HepG2 (cell line): Measurements from ENCODE around the gene ARMH3. TPM values are rescaled to one million over a fixed set of nuclear protein-coding genes. Genes with fewer than 3 reads are reported as not detected.

ENCODE experiments used
- ATAC-seq: fragments of 200-7000 bp; cut with Tn5 transposase; 3 replicates; pipeline ENCODE4 v1.9.1; 2020; ENCODE audit warnings: mild to moderate bottlenecking, moderate library complexity
- BruUV-seq: library from RNA; stranded (reverse); fragments of 400-500 nt; replicated peaks from 2 replicates; lab custom pipeline; 2021; lab: Mats Ljungman, UMichigan
- CTCF ChIA-PET: fragments of 300-600 bp; formaldehyde crosslinking; extraction: SDS; loops from one replicate; lab custom pipeline; 2021; ENCODE audit warnings: low total read pairs, inconsistent platforms, low intra/inter-chr PET ratio; lab: Yijun Ruan, JAX
- POLR2A ChIA-PET: fragments of 350-600 bp; sonication (Branson Sonifier 250); formaldehyde crosslinking; loops from one replicate; lab custom pipeline; 2020; ENCODE audit warnings: antibody characterized with exemption, inconsistent platforms; lab: Yijun Ruan, JAX
- DNase-seq: peaks from one replicate; pipeline ENCODE4 v3.0.0-alpha.2; 2015; ENCODE audit warnings: low spot score
- FAIRE-seq: peaks from 3 replicates; lab custom pipeline; 2011; peaks lifted over from hg19 to GRCh38; lab: Jason Lieb, UNC
- H2AFZ ChIP-seq: one replicate; pipeline ENCODE4 v1.6.1; 2011; ENCODE audit warnings: low read length, inconsistent platforms
- H3K27ac ChIP-seq: fragments of 300-600 bp; 3 replicates; pipeline ENCODE4 v1.8.0; 2011; ENCODE audit warnings: mixed run types, mild to moderate bottlenecking, mixed read lengths, low read length, inconsistent platforms; ENCODE audit not compliant: insufficient read depth; ENCODE audit errors: extremely low read length
- H3K27me3 ChIP-seq, 2 experiments: fragments of 200-600 bp in 1 of 2; 2 replicates in 1 of 2; 3 replicates in 1 of 2; pipeline versions ENCODE4 v1.6.0 to v1.8.0; 2011; ENCODE audit warnings: low read length in 2 of 2, mild to moderate bottlenecking in 2 of 2, moderate library complexity in 2 of 2, inconsistent platforms in 1 of 2; ENCODE audit not compliant: insufficient read depth in 2 of 2, control insufficient read depth in 1 of 2
- H3K36me3 ChIP-seq, 2 experiments: fragments of 200-600 bp in 1 of 2; replicated peaks in 1 of 2; 2 replicates in 1 of 2; 3 replicates in 1 of 2; pipeline versions ENCODE4 v1.5.1 to v1.8.0; 2011; ENCODE audit warnings: low read length in 2 of 2, inconsistent platforms in 1 of 2; ENCODE audit not compliant: insufficient read depth in 2 of 2, control insufficient read depth in 1 of 2
- H3K4me1 ChIP-seq: 2 replicates; pipeline ENCODE4 v1.5.1; 2012; ENCODE audit warnings: low read length, inconsistent platforms; ENCODE audit not compliant: insufficient read depth
- H3K4me2 ChIP-seq: 2 replicates; pipeline ENCODE4 v1.6.0; 2011; ENCODE audit warnings: low read depth, low read length, inconsistent platforms
- H3K4me3 ChIP-seq, 3 experiments: fragments of 200-600 bp in 1 of 3; sonication (generic), shearing (Covaris generic) in 1 of 3; replicated peaks in 1 of 3; 2 replicates each; pipeline ENCODE4 v1.5.1; 2011 to 2016; ENCODE audit warnings: low read length in 3 of 3, inconsistent platforms in 2 of 3, low read depth in 2 of 3, mild to moderate bottlenecking in 2 of 3, control low read depth in 1 of 3, mixed read lengths in 1 of 3; ENCODE audit not compliant: insufficient read depth in 1 of 3
- H3K79me2 ChIP-seq: one replicate; pipeline ENCODE4 v1.6.1; 2011; ENCODE audit warnings: low read length, inconsistent platforms; ENCODE audit not compliant: insufficient read depth
- H3K9ac ChIP-seq: 2 replicates; pipeline ENCODE4 v1.6.0; 2011; ENCODE audit warnings: mild to moderate bottlenecking, low read depth, low read length, inconsistent platforms; ENCODE audit not compliant: insufficient read depth
- H3K9me3 ChIP-seq: 2 replicates; pipeline ENCODE4 v1.5.1; 2012; ENCODE audit warnings: mild to moderate bottlenecking, low read length
- H4K20me1 ChIP-seq: 2 replicates; pipeline ENCODE4 v1.6.0; 2011; ENCODE audit warnings: inconsistent platforms, mild to moderate bottlenecking, low read length, moderate library complexity; ENCODE audit not compliant: insufficient read depth
- ARNT2 ChIP-seq: sonication (generic); formaldehyde crosslinking; IDR thresholded peaks from 2 replicates; pipeline ENCODE4 v1.8.0; 2022; ENCODE audit warnings: mild to moderate bottlenecking, low read depth, missing genetic modification reagents, moderate library complexity
- ELF4 ChIP-seq: sonication (generic); formaldehyde crosslinking; IDR thresholded peaks from 2 replicates; pipeline ENCODE4 v1.5.0; 2020; ENCODE audit warnings: missing genetic modification reagents, mild to moderate bottlenecking, moderate library complexity, borderline replicate concordance
- EP300 ChIP-seq, 3 experiments: sonication (generic) in 1 of 3; formaldehyde crosslinking in 1 of 3; IDR thresholded peaks; 2 replicates each; pipeline versions ENCODE4 v1.5.1 to v1.6.1; 2011 to 2020; ENCODE audit warnings: low read depth in 2 of 3, low read length in 2 of 3, borderline replicate concordance in 1 of 3, improper control_type of control experiment in 1 of 3, mild to moderate bottlenecking in 1 of 3, missing genetic modification reagents in 1 of 3, moderate library complexity in 1 of 3
- GTF3A ChIP-seq: sonication (generic); formaldehyde crosslinking; conservative IDR thresholded peaks from 2 replicates; pipeline ENCODE4 v1.4.0; 2020; ENCODE audit warnings: mild to moderate bottlenecking, missing genetic modification reagents
- KDM4B ChIP-seq: sonication (generic); formaldehyde crosslinking; IDR thresholded peaks from 2 replicates; pipeline ENCODE4 v1.4.0; 2020; ENCODE audit warnings: missing genetic modification reagents
- MAFG ChIP-seq: sonication (generic); formaldehyde crosslinking; IDR thresholded peaks from 2 replicates; pipeline ENCODE4 v1.5.1; 2020; ENCODE audit warnings: mild to moderate bottlenecking, missing genetic modification reagents
- MED1 ChIP-seq: sonication (generic); formaldehyde crosslinking; IDR thresholded peaks from 2 replicates; pipeline ENCODE4 v1.4.0; 2020; ENCODE audit warnings: missing genetic modification reagents
- NFE2 ChIP-seq: sonication (generic); formaldehyde crosslinking; IDR thresholded peaks from 2 replicates; pipeline ENCODE4 v1.4.0; 2020; ENCODE audit warnings: missing genetic modification reagents
- YEATS4 ChIP-seq: sonication (generic); formaldehyde crosslinking; IDR thresholded peaks from 2 replicates; pipeline ENCODE4 v1.4.0; 2020; ENCODE audit warnings: missing genetic modification reagents, borderline replicate concordance
- ZBTB40 ChIP-seq, 2 experiments: fragments of 450-650 bp in 1 of 2; sonication (generic) in 1 of 2; formaldehyde crosslinking in 1 of 2; IDR thresholded peaks; 2 replicates each; pipeline versions ENCODE4 v1.6.1 to v1.8.0; 2016 to 2022; ENCODE audit warnings: antibody characterized with exemption in 1 of 2, mild to moderate bottlenecking in 1 of 2, missing genetic modification reagents in 1 of 2
- ZNF205 ChIP-seq: IDR thresholded peaks from 2 replicates; pipeline ENCODE4 v1.6.1; 2018; ENCODE audit warnings: missing biosample characterization, missing genetic modification reagents
- ZNF589 ChIP-seq: sonication (generic); formaldehyde crosslinking; conservative IDR thresholded peaks from 2 replicates; pipeline ENCODE4 v1.8.0; 2022; ENCODE audit warnings: mild to moderate bottlenecking, moderate library complexity, missing genetic modification reagents
- ZNF878 ChIP-seq: sonication (generic); formaldehyde crosslinking; IDR thresholded peaks from 2 replicates; pipeline ENCODE4 v1.8.1; 2023; ENCODE audit warnings: mild to moderate bottlenecking, missing genetic modification reagents, moderate library complexity
- ZSCAN21 ChIP-seq: sonication (generic); formaldehyde crosslinking; IDR thresholded peaks from 2 replicates; pipeline ENCODE4 v1.8.0; 2022; ENCODE audit warnings: mild to moderate bottlenecking, missing genetic modification reagents, moderate library complexity, borderline replicate concordance
- WGBS: methylation state at CpG from one replicate; pipeline ENCODE4 v1.1.6; 2017; ENCODE audit warnings: low lambda C conversion rate; 5-methylcytosine and 5-hydroxymethylcytosine counted together
- in situ Hi-C: cut with HindIII; loops from 2 replicates; pipeline ENCODE4 v1.10.0; 2017; ENCODE audit warnings: low pct_unique_long_range_greater_than_20kb; ENCODE audit not compliant: extremely low pct_ligation_motif_present
- intact Hi-C: fragments of 100-400 bp; cut with micrococcal nuclease; formaldehyde crosslinking; loops from one replicate; pipeline ENCODE4 v1.10.0; 2022; ENCODE audit not compliant: unreplicated experiment
- polyA plus RNA-seq, 8 experiments: library from polyadenylated mRNA; depleted of rRNA in 3 of 8; stranded (reverse) in 7 of 8; unstranded in 1 of 8; fragments of >200 nt; fragmentation: Illumina TruSeq in 4 of 8; extraction: Trizol in 4 of 8; gene quantifications; 2 replicates each; pipeline versions ENCODE4 v1.2.1 to v1.2.3, GENCODE V29; 2011 to 2016; ENCODE audit warnings: low read depth in 4 of 8, missing spikeins in 1 of 8, mixed read lengths in 1 of 8; ENCODE audit not compliant: insufficient read depth in 1 of 8
- total RNA-seq, 5 experiments: library from RNA; depleted of rRNA; stranded (reverse); fragments of >200 nt; fragmentation: Illumina TruSeq; extraction: Trizol; gene quantifications; 2 replicates each; pipeline ENCODE4 v1.2.3, GENCODE V29; 2016; ENCODE audit warnings: low read depth in 1 of 5

ARMH3 gene
- total and polyA plus RNA-seq, 2 of the 13 experiments (the other 11 are each of a cell fraction or from before 2014, with no cell fraction given) = 8.4 to 16.9 TPM

GRCh38 chr10:101818872-101819633 is 236.9 kb downstream of the ARMH3 start:
- peak; percentile 76 for DNase-seq
- H3K4me1 ChIP-seq = peaks cover 35% of the 10 kb centered on the region
- TSS peak; percentile 91 for BruUV-seq
- POLR2A ChIA-PET = interaction anchor here (0.6 to 2.3 kb wide), 12 partner anchors 18 to 756 kb away, joined by 3 to 17 read pairs (median 3); partner anchors contain the start of gene NPM3
- no peaks in the 10 kb centered on the region; a peak in 1 of 5 replicates for H3K27me3 ChIP-seq
- in situ Hi-C loops (no loop called here), intact Hi-C loops (loop anchor here (2.0 to 10.0 kb wide), 2 partner anchors 18 to 686 kb away; partner anchors contain the start of genes ACTR1A and SUFU)
- peak overlapping the region; percentile 78 for H3K4me2 ChIP-seq
- peak overlapping the region; percentile 75 for H3K9ac ChIP-seq
- no peaks in the 10 kb centered on the region for H3K9me3 ChIP-seq
- peak overlapping the region; percentile 83 for H2AFZ ChIP-seq
- CTCF ChIA-PET = no interaction called here
- no peaks in the 10 kb centered on the region; a peak in 1 of 5 replicates for H3K36me3 ChIP-seq
- no peak for FAIRE-seq
- H3K79me2 ChIP-seq = peaks cover 52% of the 10 kb centered on the region
- peak overlapping the region; percentile 91 for H3K27ac ChIP-seq
- peak; percentile 75 for ATAC-seq
- WGBS = 2% methylated on average over 14 of the region's 14 CpGs
- H4K20me1 ChIP-seq = peaks cover 35% of the 10 kb centered on the region
- peak overlapping the region; percentile 63 to 76 (median 70) for H3K4me3 ChIP-seq
- TF ChIP-seq NFE2 (CRISPR knock-in tag) = no peak
- TF ChIP-seq ELF4 (CRISPR knock-in tag) = 0 out of 2 replicates have a peak, but pooled peaks have one; percentile 23
- TF ChIP-seq KDM4B (CRISPR knock-in tag) = no peak
- no peak for TF ChIP-seq GTF3A (CRISPR knock-in tag)
- TF ChIP-seq ZNF878 (CRISPR knock-in tag) = no peak
- 0 out of 2 replicates have a peak, but pooled peaks have one; percentile 42 for TF ChIP-seq ZSCAN21 (CRISPR knock-in tag)
- no peak for TF ChIP-seq MAFG (CRISPR knock-in tag)
- TF ChIP-seq YEATS4 (CRISPR knock-in tag) = peak; percentile 16; the same call in 1 of the 2 replicates
- no peak for TF ChIP-seq ZBTB40 (IDR thresholded peaks at IDR 0.05)
- 0 out of 2 replicates have a peak, but pooled peaks have one; percentile 21 for TF ChIP-seq ZBTB40 (CRISPR knock-in tag; IDR thresholded peaks at IDR 0.05)
- peak; percentile 66; the same call in 1 of the 2 replicates for TF ChIP-seq ARNT2 (CRISPR knock-in tag)
- TF ChIP-seq ZNF589 = no peak
- no peak for TF ChIP-seq MED1 (CRISPR knock-in tag)
- TF ChIP-seq EP300 (IDR thresholded peaks at IDR 0.05; ENCODE audit: low read depth in 2 of 2, low read length in 2 of 2) = peak in 1 of 2 experiments; percentile 18; a peak in 1 of 4 replicates
- no peak for TF ChIP-seq EP300 (CRISPR knock-in tag; IDR thresholded peaks at IDR 0.05; ENCODE audit: borderline replicate concordance)
- no peak for TF ChIP-seq ZNF205 (CRISPR knock-in tag)
